NCI-H1048 (cell line): ENCODE measurements around the gene LRRC51.

ENCODE experiments used
- DNase-seq: peaks from one replicate; lab custom pipeline; 2025; lab: John Stamatoyannopoulos, UW

The LRRC51 gene, protein sequence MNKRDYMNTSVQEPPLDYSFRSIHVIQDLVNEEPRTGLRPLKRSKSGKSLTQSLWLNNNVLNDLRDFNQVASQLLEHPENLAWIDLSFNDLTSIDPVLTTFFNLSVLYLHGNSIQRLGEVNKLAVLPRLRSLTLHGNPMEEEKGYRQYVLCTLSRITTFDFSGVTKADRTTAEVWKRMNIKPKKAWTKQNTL

DNA sequence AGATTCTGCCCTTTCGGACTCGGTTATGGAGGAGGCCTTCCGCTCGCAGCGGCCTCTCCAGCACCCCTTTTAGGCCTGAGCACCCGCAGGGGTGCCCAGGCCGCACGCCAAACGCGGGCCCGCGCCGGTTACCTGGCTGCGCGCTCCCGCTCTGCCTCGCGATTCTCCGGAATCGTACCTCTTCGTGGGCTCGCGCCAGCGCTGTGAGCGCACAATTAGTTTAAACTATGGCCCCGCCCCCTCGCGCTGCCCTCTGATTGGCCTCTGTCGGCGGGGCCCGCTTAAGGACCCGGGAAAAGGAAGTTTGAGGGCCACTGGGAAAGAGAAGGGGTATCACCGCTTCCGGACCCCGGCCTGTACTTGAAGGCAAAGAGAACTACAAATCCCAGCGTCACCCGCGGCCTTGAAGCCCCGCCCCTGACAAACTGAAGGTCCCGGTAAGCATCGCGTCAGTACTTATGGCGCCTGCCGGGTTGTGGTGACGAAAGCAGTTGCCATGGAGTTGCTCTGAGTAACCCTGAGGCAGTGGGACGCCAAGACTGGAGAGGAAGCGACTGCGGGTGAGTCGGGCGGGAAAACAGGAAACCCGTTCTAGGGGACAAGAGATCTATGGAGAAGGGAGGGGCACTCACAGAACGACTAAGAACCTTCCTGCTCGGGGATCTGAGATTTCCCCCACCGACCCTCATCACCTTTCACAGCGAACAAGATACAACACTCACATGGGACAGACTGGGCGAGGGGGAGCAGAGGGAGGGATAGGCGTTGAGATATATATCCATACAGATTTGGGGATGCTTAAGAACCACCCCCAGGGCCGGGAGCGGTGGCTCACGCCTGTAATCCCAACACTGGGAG is at the start of gene LRRC51, which contains the start of gene NUMA1:
TSS of gene LRRC51 (plus strand) at position 525 of the 858 bp plus-strand sequence. CDS start 8,234 bp downstream, outside the sequence.
TSS of gene NUMA1 (minus strand) at position 217 of the 858 bp plus-strand sequence. CDS start 44,599 bp downstream, outside the sequence.
- peak; percentile 99 for DNase-seq

DNA sequence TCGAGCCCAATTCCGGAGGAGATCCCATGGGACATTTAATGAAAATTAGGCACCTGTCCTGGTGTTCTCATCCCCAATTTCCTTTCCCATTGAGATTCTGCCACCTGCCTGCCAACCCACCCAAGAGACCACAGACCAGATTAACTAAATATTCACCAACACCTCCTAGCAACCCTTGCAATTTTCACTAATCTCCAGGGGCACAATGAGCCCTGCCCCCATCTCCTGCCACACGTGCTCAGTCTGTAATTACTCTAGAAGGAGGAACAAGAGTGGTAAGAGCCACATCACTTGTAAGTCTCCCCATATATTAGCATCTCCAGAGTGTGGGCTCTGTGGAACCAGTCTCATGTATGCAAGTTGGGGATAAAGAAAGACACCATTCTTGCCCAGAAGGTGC is 44.0 kb upstream of the LRRC51 start:
- no peak for DNase-seq

DNA sequence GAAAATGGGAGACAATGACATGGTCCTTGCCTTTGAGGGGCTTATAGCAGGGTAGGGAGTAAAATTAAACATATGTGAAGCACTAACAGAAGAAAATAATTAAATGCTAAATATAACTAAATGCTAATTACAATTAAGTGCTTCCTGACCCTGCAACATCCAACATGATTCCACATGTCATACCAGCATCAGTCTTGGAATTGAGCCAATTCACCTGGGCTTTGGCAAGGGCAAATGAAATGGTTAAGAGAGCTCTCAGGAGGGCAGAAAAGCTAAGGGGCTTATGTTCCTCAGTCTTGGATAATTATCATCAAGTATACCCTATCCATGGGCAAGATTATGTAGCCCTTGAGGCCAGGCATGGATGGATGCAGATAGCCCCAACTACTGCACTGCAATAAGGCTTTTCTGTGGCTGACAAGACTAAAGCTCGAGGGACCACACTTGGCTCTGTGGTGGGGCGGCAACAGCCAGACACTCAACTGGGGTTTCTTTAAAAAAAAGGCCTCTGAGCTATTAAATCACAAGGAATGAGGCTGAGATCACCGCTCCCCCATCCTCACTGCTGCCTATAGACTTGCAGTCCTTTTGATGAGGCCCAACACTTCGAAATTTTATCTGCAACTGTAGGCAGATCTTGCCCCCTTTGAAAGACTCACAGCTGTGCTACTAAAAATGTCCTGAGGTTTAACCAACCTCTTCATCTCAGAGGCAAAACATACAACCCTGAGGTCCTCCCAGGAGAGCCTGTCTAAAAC is 42.9 kb upstream of the LRRC51 start:
- no peak for DNase-seq

DNA sequence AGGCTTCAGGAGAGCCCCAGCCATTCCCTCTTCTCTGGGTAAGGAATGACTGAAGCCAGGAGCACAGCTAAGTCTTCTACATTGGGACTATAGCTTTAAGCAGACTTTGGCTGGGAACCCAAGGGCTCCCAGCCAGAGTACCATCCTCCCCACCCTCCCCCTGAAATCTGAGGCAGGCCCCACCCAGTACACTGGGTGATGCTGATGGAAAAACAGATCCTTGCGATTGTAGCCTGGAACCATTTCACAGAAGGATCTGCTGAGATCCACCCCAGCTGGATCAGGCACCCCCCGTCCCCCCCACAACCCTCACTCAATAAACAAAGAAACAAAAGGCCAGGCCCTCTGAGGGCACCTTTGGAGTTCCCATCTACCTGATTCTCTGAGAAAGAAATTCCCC is 42.2 kb upstream of the LRRC51 start:
- DNase-seq: no peak

DNA sequence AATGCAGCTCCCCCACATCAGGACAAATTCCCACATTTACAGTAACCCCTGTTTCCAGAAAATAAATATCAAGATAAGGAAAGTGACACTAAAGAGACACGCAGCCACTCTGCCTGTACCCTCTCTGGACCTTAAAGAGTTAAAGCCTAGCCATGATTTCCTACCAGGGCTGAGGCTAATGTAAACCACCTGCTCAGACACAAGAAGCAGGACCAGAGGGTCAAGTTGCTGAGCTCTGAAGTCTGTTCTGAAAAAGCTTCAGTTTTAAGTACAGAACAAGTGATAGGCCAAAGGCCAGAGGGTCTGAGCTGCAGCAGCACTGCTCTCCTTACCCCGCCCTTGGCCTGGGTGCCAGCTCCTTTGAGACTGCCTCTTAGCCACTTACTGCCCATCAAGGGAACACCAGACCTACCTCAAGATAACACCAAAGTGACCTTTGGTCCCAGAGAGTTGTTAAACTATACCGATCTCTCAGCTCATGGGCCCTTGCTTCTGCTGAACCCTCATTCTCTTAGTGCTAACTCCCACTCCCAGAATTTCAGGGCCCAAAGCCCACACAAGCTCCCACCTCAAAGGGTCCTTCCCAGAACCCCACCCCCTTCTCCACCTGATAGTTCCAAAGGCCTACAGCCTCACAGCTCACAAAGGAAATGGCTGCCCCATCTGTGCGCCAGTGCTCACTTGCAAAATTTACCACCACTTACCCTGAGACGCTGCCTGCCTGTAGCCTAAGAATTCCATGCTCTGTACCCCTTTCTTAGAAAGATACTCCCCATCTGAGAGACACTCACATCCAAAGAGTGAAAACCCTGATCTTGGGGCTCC is 41.4 kb upstream of the LRRC51 start:
- no peak for DNase-seq

DNA sequence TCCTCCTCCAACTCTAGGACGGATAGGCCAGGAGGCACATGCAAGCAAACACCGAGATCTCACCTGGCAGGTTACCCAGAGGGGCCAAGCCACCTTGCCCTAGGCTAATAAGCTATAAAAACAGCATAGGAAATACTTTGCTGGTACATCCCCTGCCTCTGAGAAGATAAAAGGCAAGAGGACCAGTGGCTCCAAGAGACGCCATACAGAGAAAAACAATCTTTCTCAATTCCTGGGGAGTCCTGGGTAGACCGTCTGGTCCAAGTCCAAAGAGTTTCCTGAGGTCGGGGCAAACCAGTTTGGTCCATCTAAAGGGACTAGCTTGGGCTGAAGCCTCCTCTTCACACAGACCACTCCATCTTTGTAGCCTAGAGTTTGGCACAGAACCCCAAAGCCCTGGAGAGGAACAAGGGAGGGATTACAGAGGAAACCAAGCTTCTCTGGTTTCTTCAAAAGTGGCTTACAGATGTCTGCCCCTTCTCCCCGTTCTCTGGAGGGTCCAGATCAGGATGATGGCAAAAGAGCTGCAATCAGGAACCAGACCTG is 40.7 kb upstream of the LRRC51 start:
- DNase-seq: no peak

DNA sequence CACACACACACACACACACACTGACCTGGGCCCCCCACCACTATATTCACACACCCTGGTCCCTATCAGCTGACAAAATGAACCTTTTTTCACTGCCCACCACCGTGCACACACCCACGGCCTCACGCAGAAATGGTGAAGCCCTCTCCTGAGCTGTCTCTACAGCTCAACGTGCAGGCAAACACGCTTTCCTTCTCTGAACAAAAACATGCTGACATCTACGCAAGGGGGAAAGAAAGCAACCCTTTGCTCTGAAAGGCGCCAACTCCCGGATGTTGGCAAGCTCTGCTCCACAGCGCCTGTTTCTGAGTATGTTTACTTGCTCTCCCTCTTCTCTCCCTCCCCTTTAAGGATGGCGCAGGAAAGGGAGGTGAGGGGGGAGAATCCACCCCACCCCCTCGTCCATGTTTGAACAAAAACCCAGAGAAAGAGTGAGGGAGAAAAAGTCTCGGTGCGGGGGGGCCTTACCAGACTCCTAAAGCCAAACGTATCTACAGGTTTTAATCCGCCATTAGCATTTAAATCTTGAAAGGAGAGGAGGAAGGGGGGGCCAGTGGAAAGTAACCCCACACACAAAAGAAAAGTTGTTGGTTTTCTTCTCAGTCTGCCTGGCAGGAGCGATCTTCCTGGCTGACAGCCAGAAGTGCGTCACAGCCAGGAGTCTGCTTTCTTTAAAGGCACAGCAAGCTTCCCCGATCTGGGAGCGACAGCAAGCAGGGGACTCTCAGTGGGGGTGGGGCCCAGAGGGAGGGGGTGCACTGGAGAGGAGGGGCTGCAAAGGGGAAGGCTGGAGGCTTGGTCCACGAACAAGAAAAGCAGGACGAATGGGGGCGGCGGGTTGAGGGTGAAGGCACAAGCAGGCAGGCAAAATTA is 39.9 kb upstream of the LRRC51 start:
- peak; percentile 76 for DNase-seq

DNA sequence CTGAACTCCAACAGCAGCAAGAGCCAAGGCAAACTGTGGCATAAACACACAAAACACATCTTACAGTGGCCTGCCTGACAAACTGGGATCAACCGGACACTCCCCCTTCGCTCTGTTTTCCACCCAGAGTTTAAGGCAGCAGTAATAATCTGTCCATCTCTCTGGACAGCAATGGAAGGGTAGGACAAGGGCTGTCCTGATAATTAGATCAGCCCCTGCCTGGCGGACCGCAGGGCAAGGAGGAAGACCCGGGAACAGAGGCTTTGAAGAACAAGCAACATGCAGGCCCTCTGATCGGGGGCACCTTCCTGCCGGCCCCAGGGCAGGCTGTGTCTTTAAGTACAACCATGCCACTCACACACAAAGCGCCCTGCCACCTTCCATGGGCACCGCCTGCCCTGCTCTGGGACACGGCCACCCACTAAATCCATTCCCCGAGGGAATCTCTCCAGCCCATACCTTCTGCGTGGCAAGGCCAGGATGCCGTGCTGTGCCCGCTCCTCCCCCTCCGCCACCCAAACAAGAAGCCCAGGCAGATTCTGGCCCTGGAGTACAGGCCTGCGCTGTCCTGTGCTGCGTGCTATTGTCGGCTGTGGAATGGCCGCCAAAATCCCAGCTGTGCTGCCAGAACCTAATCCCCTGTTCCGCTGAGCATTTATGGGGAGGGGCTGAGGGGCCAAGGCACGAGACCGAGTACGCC is 39.1 kb upstream of the LRRC51 start:
- DNase-seq: no peak

DNA sequence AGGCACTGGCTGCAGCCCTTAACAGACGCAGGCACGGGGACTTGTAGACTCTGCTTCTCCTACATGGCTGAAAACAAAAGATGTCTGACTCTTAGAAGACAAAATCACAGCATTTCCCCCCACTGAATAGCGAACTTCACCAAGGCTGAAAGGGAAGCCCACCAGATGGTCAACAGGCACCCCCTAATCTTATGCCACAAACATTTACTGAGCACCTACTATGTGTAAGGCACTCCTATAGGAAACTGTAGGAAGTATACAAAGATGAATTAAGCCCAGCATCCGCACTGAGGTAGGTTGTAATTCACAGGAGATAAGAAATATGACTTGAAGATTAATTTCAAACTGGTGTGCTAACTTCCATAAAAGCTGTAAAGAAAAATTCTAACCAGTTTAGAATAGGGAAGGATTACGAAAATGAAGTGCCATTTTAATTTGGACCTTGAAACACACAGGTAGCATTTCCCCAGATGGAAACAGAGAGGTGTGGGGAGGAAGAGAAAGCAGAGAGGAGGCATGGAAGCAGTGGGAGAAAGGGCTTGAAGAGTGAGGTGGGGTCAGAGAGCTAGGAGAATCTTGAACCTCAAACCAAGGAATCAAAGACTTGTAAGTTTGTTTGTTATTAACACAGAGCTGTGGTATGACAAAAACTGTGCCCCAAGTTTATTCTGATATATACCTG is 38.4 kb upstream of the LRRC51 start:
- no peak for DNase-seq

DNA sequence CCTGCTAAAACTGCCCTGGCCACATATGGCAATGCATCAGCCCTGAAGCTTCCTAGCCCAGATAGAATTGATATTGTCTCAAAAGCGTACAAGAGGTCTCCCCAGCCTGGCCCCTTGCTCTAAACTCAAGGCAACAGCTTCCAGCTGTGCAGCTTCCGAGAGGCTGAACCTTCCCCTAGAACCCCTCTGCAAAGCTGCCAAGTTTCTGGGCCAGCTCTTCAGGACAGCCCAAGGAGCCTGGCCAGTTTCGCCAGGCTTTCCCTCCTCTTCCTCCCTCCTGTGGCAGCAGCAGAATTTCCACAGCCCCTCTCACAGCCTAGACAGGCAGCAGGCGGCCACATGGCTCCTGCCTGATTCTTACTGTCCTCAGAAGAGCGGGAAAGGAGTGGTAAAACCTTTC is 34.8 kb upstream of the LRRC51 start:
- no peak for DNase-seq

DNA sequence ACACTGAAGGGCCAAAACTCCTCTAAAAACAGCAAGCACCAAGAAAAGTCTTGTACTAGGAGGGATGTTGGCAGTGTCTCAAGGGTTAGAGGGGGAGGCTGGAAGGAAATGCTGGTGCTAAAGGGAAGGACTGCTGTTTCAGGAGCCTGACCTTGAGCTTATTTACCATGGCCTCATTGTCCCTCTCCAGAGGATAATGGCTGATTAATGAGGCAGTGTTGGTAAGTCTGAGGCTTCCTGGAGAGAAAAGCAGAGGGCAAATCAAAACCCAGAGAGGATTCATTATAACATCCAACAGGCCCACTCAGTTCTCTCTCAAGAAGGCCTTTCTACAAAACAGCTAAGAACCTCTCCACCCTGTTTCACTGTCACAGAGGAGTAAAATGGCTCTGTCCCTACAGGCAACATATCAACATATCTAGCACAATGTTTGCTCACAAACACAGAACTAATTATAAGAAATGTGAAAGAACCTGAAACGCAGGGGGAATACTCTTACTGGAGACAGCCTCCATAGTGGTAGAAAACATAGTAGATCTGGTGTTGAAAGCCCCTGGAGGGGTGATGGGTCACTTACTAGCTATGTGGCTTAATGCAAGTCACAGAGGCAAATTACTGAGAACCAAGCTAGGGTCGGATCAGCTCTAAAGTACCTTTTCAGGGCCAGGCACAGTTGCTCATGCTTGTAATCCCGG is 31.7 kb upstream of the LRRC51 start:
- DNase-seq: no peak

DNA sequence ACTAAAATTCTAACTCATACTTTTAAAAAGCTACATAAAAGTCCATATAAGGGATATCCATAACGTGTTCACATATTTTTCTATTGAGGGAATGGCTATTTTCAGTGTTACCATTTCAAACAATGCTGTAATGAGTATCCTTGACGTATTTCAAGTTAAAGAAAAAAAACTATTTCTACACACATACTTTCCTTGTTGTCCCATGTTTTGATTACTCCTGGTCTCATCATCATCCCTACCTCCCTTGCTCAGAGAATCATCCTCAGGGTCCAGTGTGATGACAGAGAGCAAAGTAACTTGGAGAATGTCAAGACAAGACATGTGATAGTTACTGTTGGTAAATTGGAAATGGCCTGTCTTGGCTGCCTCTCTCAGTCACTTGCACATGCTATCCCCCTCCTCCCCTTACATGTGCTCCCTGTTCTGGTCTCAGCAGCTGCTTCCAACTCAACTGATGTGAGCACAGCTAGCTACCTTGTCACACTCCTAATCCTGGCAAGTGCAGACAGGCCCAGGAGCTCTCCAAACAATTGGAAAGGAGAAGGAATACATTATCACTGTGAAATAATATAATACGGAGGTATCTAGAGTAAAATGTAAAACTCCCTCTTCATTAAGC is 22.1 kb upstream of the LRRC51 start:
- DNase-seq: no peak

DNA sequence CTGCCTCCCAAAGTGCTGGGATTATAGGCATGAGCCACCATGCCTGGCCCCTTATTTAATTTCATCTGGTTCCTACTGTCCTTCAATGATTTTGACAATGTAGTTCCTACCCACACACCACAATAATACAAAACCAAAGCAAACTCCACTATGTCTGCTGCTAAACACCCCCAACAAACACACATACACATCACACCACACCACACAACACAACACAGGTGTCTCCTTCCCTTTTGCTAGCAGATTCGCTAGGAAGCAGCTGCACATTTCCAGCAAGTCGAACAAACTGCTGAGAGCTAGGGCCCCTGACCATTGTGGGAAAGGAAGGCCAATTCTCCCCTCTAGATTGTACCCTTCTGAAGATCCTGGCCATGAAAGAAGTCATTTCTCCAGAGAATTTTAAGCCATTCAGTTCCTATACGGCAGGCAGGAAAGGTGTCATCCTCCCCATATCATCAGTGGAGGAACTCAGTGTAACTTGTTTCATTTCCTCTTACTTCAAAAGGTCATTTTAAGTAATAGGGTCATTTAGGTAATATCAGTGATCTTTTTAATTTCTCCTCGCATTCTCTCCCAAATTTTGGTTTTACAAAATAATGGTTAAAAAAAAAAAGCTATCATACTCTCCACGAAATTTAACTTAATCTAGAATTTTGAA is 18.8 kb upstream of the LRRC51 start:
- DNase-seq: no peak

DNA sequence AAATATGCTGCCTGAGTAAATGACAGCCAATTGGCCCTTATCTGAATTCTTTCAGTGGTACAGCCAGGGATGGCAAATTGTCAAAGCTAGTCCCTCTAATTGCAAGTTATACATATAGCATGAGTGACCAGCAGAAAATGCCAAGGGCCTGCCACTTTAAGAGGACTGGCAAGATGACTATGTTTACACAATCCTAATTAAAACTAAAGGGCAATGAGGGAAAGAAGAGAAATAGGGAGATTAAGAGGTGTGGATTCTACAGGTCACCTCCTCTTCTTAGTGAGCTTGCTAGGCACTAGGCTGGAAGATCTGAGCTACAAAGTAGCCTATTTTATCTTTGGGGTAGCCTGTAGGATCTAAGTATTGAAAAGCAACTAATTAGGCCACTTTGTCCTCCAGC is 13.8 kb upstream of the LRRC51 start:
- no peak for DNase-seq

DNA sequence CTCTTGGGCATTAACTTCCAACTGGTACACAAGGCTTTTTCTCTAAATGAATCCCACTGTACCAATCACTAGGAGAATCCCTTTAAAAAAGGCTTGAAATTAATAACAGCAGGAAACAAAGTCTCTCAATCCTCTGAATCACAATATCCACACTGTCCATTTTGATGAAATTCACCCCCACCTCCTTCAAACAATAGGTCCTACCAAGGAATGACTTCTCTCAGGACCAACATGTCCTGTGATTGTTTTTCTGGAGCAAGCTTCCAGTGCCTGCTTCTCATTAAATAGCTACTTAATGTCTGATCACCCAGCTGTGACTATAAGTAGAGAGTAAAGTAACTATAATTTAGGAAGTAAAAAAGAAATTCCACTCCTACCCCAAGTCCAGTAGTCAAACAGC is 13.4 kb upstream of the LRRC51 start:
- DNase-seq: no peak

DNA sequence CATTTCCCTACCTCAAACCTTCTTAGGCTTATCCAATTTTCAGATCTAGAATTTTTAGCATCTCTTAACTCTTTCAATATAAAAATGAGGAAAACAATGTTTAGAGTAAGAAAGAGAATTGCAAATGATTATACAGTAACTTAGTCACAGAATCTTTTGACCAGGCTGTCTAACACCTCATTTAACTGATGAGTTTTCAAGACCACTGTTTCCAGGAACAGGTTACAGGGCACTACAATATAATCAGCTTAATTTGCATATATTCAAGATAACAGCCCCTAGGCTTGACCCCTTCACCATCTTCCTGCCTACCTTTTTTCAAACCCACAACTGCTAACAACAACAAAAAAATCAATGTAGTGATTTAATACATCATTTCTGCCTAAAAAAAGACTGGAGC is 13.0 kb upstream of the LRRC51 start:
- DNase-seq: no peak

DNA sequence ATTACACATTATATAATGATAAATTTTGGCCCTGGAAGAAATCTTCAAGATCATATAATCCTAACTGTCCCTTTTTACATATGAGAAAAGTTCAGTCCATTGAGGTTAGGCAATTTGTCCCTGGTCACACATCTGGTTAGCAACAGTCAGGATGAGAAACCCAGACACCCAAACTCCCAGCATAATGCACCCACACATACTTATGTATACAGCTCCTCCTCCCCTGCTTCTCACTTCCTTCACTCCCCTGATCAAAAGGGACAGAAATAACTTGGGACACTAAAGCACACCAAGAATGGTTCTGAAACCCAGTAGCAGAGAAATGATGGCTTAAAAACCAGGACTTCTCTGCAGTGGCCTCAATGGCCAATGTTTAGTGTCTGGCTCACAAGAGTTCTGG is 11.4 kb upstream of the LRRC51 start:
- DNase-seq: no peak

DNA sequence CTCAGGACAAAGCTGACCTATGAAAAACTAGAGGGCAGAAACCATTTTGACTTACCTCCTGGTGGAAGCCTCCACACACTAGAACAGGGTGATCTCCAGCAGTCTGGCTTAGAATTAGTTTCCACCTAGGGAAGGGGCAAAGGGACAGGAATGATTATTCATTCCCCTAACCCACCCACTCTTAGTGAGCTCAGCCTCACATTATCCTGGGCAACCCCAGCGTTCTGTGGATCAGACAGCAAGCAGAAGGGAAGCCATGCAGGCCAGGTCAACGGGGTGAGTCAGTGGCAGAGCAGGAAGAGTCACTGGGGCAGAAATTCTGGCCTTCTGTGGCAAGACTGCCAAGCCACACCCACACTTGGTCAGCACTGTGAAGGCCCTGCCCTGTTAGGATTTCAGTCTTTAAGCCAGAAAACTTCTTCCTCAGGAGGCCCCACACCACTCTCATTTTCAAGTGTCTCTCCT is 10.8 kb upstream of the LRRC51 start:
- no peak for DNase-seq
